IPS-11a (cell line): ENCODE measurements around the gene EMILIN2.
"Not testable (repeated sequence)": the region's sequence is repeated elsewhere in the genome, so short reads cannot be mapped to it uniquely, and the experiment has no call there.

Experiments
- H3K4me3 ChIP-seq: one replicate; pipeline ENCODE4 v1.5.1; 2013; ENCODE audit warnings: low read depth, low read length, control low read depth

EMILIN2 gene

DNA sequence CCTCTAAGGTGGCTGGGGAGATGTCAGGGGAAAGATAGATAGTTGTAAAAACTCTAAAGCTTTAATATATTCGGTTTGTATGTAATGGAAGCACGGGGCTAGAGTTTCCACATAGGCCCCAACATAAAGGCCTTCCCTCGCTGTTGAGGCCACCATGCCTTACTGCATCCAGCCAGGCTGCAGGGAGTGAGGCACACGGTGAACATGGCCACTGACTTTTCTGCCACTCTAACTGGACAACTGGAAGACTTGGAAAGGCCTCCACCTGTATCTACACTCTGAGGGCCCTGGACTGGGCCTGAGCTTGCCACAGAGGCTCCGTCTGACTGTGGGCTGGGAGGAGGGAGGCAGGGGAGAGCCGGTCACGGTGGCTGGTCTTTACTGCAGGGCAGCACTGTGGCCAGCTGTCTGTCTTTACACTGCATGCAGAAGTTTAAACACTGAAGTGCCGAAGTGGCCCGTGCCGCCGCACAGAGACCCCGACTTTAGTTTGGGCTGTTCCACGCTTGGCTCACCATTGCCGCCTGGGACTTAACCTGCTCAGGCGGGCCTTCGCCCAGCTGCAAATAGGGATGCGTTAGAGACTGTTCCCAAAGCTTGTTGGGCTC is 66.7 kb downstream of the EMILIN2 start:
- H3K4me3 ChIP-seq, result no peak overlapping the region

DNA sequence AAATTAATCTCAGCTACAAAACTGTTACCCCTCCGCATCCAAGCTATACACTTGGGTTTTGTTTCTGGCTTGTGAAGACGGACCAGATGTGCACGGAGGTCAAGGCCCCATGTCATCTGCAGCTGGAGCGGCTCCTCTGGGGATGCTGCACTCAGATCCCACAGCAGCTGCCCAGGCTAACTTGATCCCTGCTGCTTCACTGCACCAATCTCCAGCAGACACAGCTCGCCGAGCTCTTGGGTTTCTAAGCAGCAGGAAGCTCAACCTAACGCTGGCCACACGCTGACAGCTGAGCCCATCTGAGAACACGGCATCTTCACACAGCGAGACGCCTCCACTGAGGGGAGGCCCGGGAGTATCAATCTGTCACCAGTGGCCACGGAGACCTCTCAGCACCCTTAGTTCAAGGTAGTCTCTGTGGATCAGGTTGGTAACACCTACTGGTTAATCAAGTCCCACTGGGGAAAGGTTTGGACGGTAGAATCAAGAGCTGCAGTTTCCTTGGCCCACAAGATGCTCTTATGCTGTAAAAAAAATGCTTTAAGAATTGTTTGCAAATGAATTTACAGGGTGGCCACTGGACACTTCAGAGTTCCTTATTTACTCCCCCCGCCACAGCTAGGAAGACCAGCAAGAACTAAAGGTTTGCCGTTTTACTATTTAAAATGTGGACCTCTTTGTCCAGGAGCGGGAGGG is 67.5 kb downstream of the EMILIN2 start:
- H3K4me3 ChIP-seq, result no peak overlapping the region

DNA sequence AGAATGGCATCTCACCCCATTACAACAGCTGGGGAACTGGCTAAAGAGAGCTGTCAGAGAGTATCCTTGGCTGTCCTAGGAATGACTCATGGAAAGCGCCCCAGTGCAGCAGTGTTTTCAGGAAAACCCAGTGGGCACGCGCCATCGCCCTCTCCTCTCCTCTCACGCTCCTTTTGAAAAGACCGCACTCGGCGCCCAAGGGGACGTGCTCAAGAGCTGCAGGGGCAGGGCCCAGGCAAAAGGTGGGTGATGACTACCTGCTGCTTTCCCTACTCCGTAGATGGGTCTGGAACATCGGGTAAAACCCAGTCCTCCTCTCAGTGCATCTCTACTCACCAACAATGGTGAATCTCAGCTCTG is 68.1 kb downstream of the EMILIN2 start:
- H3K4me3 ChIP-seq, result no peak overlapping the region

DNA sequence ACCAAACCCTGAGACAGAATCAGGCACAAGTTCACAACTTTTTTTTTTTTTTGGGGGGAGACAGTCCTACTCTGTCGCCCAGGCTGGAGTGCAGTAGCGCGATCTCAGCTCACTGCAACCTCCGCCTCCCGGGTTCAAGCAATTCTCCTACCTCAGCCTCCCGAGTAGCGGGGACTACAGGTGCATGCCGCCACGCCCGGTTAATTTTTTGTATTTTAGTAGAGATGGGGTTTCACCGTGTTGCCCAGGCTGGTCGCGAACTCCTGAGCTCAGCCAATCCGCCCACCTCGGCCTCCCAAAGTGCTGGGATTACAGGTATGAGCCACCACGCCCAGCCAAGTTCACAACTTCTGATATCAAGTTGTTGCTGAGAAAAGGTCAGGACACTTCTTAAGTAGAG is 68.7 kb downstream of the EMILIN2 start:
- H3K4me3 ChIP-seq, result not testable (repeated sequence)

DNA sequence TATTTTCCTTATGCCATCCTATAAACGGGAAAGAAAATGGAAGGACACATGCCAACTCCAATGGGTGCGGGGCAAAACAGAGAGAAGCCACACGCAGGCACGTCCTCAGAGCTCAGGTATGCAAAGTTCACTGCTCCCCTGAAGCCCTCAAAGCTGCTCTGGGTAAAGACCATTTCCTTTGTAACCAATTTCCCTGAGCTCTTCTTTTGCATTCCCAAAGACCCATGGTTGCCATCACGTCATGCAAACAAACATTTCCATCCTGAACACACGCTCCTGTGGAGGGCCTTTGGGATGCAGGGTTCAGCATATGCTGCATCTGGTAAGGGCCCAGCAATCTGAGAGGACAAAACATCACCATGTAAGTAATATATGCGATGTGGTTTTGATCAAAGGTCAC is 69.4 kb downstream of the EMILIN2 start:
- H3K4me3 ChIP-seq, result no peak overlapping the region

DNA sequence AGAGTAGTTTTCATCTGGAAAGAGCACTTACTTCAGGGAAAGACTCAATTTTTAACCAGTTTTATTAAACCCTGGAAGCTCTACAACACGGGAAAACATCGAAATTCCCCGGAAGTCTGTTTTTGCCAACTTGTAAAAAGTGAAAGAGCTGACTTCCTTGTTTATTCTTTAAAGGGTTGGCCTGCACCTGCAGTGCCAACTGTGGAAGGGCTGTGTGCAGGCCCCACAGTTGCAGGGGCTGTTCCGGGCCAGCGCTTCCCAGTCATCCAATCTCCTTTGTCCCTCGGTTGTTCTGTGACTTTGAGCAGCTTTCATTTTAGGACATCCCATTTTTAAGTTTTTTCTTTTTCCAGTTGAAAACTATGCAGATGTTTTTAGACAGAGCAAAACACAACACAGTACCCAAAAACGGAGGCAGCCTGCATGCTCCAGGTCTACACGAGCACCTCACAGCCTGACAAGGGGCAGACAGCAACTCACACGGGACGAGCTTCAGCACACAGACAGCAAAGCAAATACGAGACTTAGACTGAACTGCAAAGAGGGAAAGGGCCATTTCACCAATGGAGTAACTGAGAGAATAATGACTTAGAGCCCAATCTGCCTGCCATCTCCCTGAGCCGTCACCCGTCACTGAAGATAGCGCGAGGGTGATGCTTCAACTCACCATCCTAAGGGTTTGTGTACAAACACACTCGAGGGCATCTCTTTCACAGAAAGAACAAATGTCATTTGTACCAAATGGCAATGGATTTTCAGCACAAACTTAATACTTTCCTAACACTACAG is 70.6 kb downstream of the EMILIN2 start:
- H3K4me3 ChIP-seq, result no peak overlapping the region

DNA sequence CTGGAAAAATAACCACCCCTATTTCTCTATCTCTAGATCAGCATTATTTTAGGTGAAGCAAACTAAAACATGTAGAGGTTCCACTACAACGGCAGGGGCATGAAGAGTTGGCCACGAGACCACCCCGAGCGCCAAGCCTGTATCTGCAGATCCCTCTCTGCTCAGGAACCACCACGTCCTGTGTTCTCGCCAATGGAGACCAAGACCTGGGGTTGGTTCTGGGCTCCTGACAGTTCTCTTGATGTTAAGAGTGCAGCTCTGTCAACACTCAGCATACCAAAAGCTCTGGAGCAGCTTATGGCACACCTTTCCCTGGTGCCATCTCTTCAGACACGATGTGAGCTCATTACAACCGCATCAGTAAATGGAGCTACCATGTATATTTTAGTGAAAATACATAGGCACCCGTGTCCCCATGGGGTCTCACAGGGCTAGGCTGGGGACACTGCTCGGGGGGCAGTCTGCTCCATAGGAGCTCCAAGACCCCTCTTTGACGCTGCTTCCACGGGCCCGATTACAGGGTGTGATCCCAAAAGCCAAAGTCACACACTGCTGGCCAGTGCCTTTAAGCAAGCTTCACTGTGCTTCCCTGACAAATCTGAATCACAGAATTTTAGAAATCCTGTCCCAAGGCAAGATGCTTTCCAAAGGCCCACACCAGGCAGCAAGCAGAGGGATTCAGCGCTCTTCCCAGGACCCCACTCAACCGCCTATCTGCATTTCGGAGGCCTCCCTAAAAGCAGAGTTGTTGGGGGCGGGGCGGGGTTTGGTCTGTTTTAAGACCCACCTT is 72.2 kb downstream of the EMILIN2 start:
- H3K4me3 ChIP-seq, result no peak overlapping the region

DNA sequence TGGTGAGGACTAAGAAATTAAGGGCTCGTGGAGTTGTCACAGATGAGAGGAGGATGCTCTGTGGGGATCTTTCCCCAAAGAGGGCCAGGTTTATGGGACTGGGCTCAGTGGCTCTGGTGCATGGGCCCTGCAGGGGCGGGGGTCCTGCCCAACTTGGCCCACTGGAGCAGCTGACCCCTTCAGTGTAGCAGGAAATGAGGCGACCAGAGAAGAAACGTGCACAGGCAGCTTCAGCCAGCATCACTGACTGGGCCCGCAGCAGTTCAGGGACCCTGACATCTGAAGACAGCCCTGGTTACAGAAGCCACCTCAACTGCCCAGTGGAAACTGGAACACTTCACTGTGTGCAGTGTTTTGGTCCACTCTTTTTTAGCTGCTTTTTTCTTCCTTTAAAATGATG is 72.8 kb downstream of the EMILIN2 start:
- H3K4me3 ChIP-seq, result no peak overlapping the region

DNA sequence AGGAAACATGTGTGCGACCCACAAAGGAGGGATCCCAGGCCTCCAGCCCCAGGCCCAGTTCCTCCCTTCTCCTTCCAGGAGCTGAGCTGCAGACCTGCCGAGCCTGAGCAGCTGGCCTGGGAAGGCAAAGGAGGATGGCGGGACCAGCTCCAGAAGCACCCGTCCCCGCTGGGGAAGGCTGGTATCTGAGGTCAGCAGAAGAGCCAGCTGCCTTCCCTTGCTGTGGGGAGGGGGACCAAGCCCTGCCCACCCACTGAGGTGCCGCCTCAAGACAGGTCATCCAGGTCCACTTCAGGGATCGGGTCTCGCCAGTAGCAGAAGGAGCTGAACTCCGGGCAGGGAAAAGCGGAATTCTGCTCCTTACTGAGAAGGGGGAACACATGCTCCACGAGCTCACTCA is 73.2 kb downstream of the EMILIN2 start:
- H3K4me3 ChIP-seq, result no peak overlapping the region

DNA sequence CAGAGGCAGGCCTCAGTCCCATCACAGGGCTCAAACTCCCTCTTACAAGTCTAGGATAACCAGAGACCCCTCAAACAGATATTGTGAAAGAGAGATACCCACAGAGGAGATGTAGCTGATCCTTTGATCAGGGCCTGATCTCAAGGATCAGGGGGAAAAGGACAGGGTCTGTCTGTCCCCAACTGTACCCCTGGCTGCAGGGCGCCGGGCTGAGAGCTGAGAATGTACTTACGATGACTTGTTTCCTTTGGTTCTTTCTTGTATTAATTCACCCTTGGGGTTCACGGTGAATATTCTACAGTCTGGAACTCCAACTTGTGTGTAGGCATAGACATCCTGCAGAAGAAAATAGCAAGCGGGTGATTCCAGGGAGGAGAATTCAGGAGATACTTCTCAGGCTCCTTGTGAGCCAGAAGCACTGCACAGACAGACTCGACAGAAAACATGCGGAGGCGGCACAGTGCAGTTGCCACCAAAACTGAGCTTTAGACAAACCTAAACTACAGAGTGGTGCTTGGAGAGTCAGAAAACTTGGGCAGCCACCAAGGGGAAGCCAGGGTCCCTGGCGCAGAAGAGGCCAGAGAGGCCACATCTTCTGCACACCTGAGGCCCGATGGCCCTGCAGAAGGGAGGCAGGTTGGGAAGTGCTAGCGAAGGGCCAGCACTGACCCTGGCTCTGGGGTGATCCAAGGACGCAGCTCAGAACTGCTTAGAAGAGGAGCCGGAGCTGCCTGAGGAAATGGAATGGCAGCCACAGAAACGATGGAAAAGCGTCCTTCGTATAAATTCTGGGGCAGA is 73.9 kb downstream of the EMILIN2 start:
- H3K4me3 ChIP-seq, result no peak overlapping the region

DNA sequence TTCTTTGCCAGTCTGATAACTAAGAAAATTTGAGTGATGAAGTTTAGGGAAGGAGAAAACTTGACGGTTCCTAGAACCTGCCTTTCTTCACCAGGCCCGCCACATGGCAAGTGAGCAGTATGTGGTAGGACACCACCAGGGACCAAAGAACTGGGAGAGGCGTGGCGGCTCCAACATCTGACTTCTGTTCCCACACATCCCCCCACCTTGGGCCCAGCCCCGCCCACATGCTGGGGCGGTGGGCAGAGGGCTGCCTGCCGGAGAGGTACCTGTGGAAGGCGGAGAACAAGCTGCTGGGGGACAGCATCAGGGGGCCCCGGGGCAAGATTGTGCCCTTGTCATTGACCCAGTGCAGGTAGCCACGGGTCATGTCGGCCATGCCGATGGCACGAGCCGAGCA is 75.0 kb downstream of the EMILIN2 start:
- H3K4me3 ChIP-seq, result no peak overlapping the region

DNA sequence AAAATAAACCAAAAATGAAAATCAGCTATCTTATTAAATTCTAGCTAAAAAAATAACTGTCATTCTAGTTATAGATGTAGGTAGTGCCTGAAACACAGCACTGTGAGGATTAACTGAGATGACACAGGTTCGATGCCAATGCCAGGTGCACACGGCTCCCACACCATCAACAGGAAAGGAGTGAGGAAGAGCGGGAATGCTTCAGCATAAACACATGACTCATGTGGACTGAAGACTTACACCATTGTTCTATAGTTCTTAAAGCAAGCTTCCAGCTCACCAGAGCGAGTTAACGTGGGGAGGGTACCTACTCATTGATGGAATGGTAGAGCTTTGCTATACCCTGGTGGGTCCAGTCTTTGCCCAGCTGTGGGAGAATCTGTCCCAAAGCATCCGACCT is 76.7 kb downstream of the EMILIN2 start:
- H3K4me3 ChIP-seq, result no peak overlapping the region

DNA sequence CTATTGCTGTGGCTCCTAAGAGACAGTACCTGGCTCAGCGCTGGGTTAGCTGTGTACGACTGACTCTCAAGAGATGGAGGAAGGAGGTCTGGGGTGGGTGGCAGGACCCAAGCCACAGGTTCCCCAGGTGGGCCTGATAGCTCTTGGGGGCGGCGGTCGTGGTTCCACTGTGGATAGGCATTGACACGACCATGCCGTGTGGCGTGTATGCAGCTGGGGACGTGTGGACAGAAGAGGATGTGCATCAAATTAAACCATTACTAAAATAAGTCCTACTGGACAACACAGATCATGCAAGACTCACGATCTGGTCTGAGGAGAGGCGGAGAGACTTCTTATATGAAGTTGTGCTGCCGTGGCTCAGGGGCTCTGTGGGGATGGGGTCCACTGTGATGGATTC is 78.1 kb downstream of the EMILIN2 start:
- no peak overlapping the region for H3K4me3 ChIP-seq

DNA sequence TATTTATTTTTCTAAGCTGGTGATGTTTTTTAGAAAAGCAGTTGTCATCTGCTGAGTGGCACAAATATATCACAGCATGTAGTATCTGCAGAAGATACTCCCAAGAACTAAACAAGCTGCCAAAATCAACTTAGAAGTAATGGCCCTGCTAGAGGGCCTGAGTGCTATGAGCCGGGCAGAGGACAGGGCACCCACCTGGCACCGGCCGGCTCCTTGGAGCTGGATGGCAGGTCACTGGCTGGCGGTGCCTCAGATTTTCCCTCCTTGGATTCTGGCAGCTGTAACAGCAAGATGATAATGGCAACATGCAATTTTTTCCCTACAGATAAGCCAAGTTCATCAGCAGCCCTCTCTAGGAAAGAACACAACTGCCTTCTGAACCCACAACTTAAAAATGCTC is 79.7 kb downstream of the EMILIN2 start:
- no peak overlapping the region for H3K4me3 ChIP-seq

DNA sequence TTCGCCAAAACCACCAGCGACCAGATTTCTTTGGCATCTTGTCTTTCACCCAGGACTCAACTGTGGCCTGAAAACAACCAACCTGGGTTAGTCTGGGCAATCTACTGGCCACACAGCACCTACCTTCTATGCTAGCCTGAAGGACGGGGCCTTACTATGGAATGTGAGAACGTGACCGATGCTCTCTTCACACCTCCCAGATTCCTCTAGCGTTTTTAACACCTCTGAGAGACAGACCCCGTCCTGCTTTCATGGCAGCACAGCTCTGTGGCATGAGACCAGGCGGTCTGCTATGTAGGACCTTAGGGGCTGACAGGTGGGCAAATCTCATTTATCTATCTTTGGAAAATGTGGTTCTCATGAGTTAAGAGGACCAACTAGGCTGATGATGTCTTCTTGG is 80.9 kb downstream of the EMILIN2 start:
- H3K4me3 ChIP-seq, result no peak overlapping the region

DNA sequence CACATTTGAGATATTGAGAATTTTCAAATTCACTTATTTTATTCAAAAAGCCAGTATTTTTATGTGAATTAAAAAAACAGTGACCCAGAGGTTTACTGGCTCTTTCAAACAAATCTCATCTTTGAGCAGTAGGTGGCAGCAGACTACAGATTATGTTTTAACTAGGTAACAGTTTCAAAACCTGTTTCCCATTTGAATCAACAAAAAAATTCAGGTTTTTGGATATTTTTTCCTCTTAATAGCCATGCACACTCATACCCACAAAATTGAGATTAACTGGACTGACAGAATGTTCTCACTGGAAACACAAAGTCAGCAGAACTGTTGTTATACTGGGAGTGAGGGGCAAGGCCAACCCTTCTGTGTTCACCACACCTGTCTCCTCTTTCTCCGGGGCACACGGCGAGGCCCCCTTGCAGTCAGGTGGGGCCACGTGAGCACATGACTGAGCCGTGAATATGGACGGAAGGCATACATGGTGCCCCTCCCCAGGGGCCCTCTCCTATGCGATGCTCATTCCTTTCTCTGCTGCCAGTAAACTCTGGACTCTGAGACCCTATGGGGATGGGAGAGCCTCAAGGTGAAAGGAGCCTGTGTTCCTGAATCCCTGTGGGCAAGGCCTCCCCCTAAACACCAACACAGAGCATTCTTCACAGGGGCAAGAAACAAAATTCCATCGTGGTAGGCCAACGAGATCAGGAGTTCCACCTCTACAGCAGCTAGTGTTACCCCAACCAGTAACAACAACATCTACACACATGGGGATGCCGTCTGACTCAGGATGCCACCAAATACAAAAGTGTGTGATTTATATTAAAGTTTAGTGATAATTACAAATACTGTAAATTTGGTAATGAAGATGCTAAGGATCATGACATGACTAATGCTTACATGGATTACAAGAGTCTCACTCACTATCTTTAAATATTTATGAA is 85.7 kb downstream of the EMILIN2 start:
- no peak overlapping the region for H3K4me3 ChIP-seq

DNA sequence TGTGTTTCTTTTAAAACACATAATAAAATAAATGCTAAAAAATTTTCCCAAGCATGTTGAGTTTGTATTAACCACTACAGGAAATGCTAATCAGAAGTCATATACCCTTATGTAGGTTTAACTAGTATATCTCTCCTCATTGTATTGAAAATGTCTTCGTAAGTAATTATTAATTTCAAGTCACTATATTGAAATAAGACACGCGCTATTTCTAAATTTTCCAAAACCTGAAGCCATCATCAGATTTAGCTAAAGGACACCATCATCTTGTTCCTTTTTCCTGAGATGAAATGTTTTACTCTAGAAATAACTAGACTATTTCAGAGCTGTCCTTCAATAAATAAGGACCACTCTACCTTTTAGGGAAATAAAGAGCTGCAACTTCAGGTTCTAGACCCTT is 87.2 kb downstream of the EMILIN2 start:
- H3K4me3 ChIP-seq, result no peak overlapping the region

DNA sequence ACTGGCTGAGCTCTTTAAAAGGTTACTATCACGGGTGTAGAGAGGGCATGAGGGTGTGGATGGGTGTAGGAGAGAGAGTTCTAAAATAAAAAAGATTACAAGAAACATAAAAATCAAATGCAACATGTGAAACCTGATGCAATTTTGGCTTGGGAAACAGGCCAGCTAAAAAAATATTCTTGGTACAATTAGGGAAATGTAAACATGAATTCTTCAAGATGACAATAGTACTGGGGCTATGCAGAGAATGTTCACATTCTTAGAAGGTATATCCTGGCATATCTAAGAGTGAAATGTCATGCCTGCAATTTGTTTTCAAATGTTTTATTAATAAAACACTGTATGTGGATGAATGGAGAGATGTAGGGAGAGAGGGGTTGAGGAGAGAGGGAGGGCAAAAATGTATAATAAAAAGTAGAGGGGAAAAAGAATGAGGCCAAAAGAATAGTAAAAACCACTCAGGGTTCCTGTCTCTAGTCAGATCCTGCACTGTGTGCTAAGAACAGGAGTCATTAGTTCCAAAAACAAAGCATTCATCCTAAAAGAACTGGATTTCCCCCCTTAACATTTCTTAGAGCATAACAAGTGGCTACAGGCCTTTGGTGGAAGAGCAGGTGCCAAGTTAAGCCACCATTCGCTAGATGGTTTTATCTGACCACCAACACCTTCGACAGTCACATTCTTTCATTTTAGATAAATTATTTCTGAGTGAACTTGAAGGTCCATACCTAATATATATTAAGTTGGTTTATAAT is 88.8 kb downstream of the EMILIN2 start:
- no peak overlapping the region for H3K4me3 ChIP-seq

DNA sequence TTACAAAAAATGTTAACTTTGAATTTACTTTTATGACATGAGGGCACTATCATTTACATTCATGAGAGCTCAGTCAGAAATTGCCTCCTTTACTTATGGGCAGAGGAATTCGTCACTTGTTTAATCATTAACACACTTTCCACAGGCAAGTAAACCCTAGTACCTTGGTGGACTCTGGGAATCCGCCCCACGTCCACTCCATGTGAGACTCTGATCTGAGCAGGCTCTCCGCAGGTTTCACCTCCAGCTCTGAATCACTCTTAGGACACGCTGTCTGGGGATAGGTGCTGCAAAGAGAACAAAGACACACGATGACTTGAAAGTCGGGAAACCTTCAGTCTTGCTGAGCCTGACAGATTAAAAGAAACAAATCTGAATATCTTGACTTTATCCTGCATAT is 92.5 kb downstream of the EMILIN2 start:
- no peak overlapping the region for H3K4me3 ChIP-seq
